Measurements from ENCODE around the gene CHST1.

The CHST1 gene

GRCh38 chr11:45649544-45650165 lies 15.8 kb downstream of the CHST1 start:
- H3K4me3 ChIP-seq (replicated peaks in 1 of 2; ENCODE audit: low read depth in 2 of 2, low read length in 2 of 2) = no peak overlapping the region
- TF ChIP-seq CTCF (IDR thresholded peaks at IDR 0.05; ENCODE audit: low read depth, low read length) = no peak
- DNase-seq (ENCODE audit: low read depth in 2 of 2) = no peak

DNA sequence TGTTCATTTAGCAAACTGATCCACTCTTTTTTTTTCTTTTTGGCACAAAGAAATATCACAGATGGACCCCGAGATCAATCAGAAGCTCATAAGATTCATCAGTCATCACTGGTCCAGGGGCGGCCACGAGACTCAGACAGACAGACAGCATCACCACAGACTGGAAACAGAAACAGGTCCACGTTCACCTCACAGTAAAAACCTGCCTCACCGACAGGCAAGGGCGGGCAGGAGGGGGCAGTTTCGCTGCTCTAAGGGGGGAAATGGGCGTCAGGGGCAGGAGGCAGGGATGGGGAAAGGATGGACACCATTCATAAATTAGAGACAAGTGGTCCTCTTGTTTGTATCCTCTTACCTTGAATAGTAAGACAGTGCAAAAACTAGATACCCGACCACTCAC lies 16.5 kb downstream of the CHST1 start:
- no peak for TF ChIP-seq CTCF (IDR thresholded peaks at IDR 0.05; ENCODE audit: low read depth, low read length)
- DNase-seq (ENCODE audit: low read depth in 2 of 2) = no peak
- H3K4me3 ChIP-seq (replicated peaks in 1 of 2; ENCODE audit: low read depth in 2 of 2, low read length in 2 of 2) = no peak overlapping the region

GRCh38 chr11:45647786-45648185 lies 17.6 kb downstream of the CHST1 start:
- TF ChIP-seq CTCF (IDR thresholded peaks at IDR 0.05; ENCODE audit: low read depth, low read length) = no peak
- H3K4me3 ChIP-seq (replicated peaks in 1 of 2; ENCODE audit: low read depth in 2 of 2, low read length in 2 of 2) = no peak overlapping the region
- no peak for DNase-seq (ENCODE audit: low read depth in 2 of 2)

DNA sequence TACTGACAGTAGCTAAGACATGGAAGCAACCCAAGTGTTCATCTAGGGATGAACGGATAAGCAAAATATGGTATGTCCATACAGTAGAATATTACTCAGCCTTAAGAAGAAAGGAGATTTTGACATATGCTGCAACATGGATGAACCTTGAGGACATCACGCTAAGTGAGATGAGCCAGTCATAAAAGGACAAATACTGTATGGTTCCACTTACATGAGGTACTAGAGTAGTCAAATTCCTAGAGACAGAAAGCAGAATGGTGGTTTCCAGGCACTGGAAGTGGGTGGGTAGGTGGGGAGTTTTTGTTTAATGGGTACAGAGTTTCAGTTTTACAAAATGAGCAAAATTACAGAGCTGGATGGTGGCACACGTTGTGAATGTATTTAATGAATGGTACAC lies 18.1 kb downstream of the CHST1 start:
- no peak overlapping the region for H3K4me3 ChIP-seq (replicated peaks in 1 of 2; ENCODE audit: low read depth in 2 of 2, low read length in 2 of 2)
- no peak for TF ChIP-seq CTCF (IDR thresholded peaks at IDR 0.05; ENCODE audit: low read depth, low read length)
- DNase-seq (ENCODE audit: low read depth in 2 of 2) = no peak

- no peak for TF ChIP-seq CTCF (IDR thresholded peaks at IDR 0.05; ENCODE audit: low read depth, low read length)
- DNase-seq (ENCODE audit: low read depth in 2 of 2) = peak; percentile 46 to 58
Measured at GRCh38 chr11:45646275-45646927, 19.0 kb downstream of the CHST1 start.

DNA sequence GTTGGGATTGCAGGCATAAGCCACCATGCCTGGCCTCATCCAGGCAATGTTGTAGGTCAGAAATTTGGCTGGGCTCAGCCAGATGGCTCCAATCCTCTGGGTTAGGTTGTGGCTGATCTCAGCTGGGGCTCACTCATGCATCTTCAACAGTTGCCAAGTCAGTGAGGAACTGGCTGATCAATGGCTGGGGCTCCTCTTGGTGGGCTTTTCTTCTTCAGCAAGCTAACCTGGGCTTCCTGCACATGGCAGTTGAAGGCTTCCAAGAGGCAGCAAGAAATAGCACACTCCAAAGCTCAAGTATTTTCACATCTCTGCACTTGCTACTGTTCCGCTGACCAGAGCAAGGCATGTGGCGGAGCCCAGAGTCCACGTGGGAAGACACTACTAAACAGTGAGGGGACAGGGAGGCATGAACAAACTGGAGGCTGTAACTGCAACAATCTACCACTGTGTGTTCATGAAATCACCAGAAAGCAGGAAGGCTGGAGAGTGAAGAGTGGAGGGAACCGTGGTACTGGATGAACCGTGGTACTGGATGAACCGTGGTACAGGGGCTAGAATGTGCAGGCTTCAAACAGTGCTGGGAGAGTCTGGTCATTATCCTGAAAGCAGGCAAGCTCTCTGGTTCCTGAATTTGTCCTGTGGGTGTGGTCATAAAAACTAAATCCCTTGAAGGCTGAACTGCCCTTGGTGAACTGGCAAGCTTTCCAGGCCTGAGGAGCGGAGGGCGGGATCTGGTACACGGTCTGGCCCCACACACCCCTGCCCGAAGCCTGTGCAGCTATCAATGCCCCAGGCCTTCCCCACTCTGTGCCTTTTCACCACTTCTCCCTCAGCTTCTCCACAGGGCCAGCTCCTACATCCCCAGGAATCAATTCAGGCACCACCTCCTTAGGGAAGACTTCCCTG lies 20.2 kb downstream of the CHST1 start:
- H3K4me3 ChIP-seq (replicated peaks in 1 of 2; ENCODE audit: low read depth in 2 of 2, low read length in 2 of 2) = no peak overlapping the region
- TF ChIP-seq CTCF (IDR thresholded peaks at IDR 0.05; ENCODE audit: low read depth, low read length) = no peak
- DNase-seq (ENCODE audit: low read depth in 2 of 2) = no peak

More at GRCh38 chr11:45646275-45646927, 19.0 kb downstream of the CHST1 start:
- H3K4me3 ChIP-seq (replicated peaks in 1 of 2; ENCODE audit: low read depth in 2 of 2, low read length in 2 of 2) = no peak overlapping the region

All from cardiac fibroblast (primary cell).